SU-DHL-6 (cell line): ENCODE results near the gene DNAH11.

Experiments
- H2AFZ ChIP-seq: fragments of 200-600 bp; sonication (generic); 2 replicates; pipeline ENCODE4 v1.6.1; 2014; ENCODE audit warnings: low read depth, mild to moderate bottlenecking, moderate library complexity, mixed read lengths, antibody characterized with exemption, low read length; ENCODE audit not compliant: severe bottlenecking
- H3F3A ChIP-seq: fragments of 200-600 bp; shearing (Covaris generic); 2 replicates; pipeline ENCODE4 v1.6.0; 2016; ENCODE audit warnings: antibody characterized with exemption, mild to moderate bottlenecking; ENCODE audit not compliant: insufficient read depth
- H3K27ac ChIP-seq: fragments of 200-600 bp; sonication (generic); 2 replicates; pipeline ENCODE4 v1.5.1; 2016; ENCODE audit warnings: low read depth, mild to moderate bottlenecking, low read length, moderate library complexity, mixed read lengths
- H3K27me3 ChIP-seq: fragments of 200-600 bp; sonication (generic), shearing (Covaris generic); 2 replicates; pipeline ENCODE4 v1.6.0; 2014; ENCODE audit warnings: mild to moderate bottlenecking, low read length
- H3K36me3 ChIP-seq: fragments of 200-600 bp; sonication (generic); 2 replicates; pipeline ENCODE4 v1.6.1; 2014; ENCODE audit warnings: mild to moderate bottlenecking, low read length, mixed read lengths
- H3K4me2 ChIP-seq: fragments of 300-600, 200-600 bp; shearing (Covaris generic), sonication (generic); 2 replicates; pipeline ENCODE4 v1.6.0; 2014; ENCODE audit warnings: low read length, low read depth, mild to moderate bottlenecking; ENCODE audit not compliant: poor library complexity, severe bottlenecking
- H3K4me3 ChIP-seq: fragments of 200-600 bp; sonication (generic); 2 replicates; pipeline ENCODE4 v1.5.1; 2014; ENCODE audit warnings: antibody characterized with exemption, low read length, mild to moderate bottlenecking, mixed read lengths; ENCODE audit not compliant: insufficient read depth, poor library complexity, severe bottlenecking
- H3K79me2 ChIP-seq: fragments of 200-600 bp; sonication (generic); 2 replicates; pipeline ENCODE4 v1.6.1; 2014; ENCODE audit warnings: mild to moderate bottlenecking, low read length, moderate library complexity; ENCODE audit not compliant: insufficient read depth
- H3K9ac ChIP-seq: fragments of 200-600 bp; sonication (generic); 2 replicates; pipeline ENCODE4 v1.7.0; 2014; ENCODE audit warnings: mild to moderate bottlenecking, low read length
- H3K9me2 ChIP-seq: fragments of 200-600 bp; sonication (generic); replicated peaks from 2 replicates; pipeline ENCODE4 v1.6.1; 2014; ENCODE audit warnings: low read length; ENCODE audit not compliant: insufficient read depth
- H3K9me3 ChIP-seq: fragments of 200-600 bp; sonication (generic); 2 replicates; pipeline ENCODE4 v1.6.1; 2014; ENCODE audit warnings: low read length, mixed read lengths; ENCODE audit not compliant: insufficient read depth
- H4K20me1 ChIP-seq: fragments of 200-600 bp; sonication (generic); 2 replicates; pipeline ENCODE4 v1.6.1; 2014; ENCODE audit warnings: low read depth, mild to moderate bottlenecking, antibody characterized with exemption, low read length, moderate library complexity, mixed read lengths
- CTCF ChIP-seq: fragments of 200-600 bp; sonication (generic); IDR thresholded peaks from one replicate; pipeline ENCODE4 v1.5.1; 2017; ENCODE audit warnings: antibody characterized with exemption, mild to moderate bottlenecking, low read length, moderate library complexity; ENCODE audit not compliant: insufficient read depth, poor library complexity, severe bottlenecking
- EZH2phosphoT487 ChIP-seq: fragments of 200-600 bp; sonication (generic), shearing (Covaris generic); conservative IDR thresholded peaks from 2 replicates; pipeline ENCODE4 v1.6.1; 2018; ENCODE audit warnings: mild to moderate bottlenecking, antibody characterized with exemption, low read length, moderate library complexity, mixed read lengths

Gene DNAH11

GRCh38 chr7:21617513-21617912 is 74.7 kb downstream of the DNAH11 start:
- Histone ChIP-seq H3K79me2 (no peaks in the 10 kb centered on the region), H3K9ac (no peak overlapping the region), H3K27me3 (no peaks in the 10 kb centered on the region), H2AFZ (no peak overlapping the region), H3K27ac (no peak overlapping the region), H3F3A (no peaks in the 10 kb centered on the region), H3K4me2 (no peak overlapping the region), H3K9me2 (no peaks in the 10 kb centered on the region), H3K9me3 (no peaks in the 10 kb centered on the region), H3K36me3 (no peaks in the 10 kb centered on the region), H4K20me1 (no peaks in the 10 kb centered on the region), H3K4me3 (no peak overlapping the region)
- TF ChIP-seq EZH2phosphoT487, result no peak
- TF ChIP-seq CTCF, result no peak

GRCh38 chr7:21617916-21618390 is 75.1 kb downstream of the DNAH11 start:
- no peaks in the 10 kb centered on the region for H3F3A ChIP-seq
- H3K79me2 ChIP-seq, result no peaks in the 10 kb centered on the region
- H3K9me3 ChIP-seq, result no peaks in the 10 kb centered on the region
- no peak overlapping the region for H3K27ac ChIP-seq
- H2AFZ ChIP-seq, result no peak overlapping the region
- H3K27me3 ChIP-seq, result no peaks in the 10 kb centered on the region
- H3K4me3 ChIP-seq, result no peak overlapping the region
- no peak overlapping the region for H3K4me2 ChIP-seq
- TF ChIP-seq CTCF, result no peak
- TF ChIP-seq EZH2phosphoT487, result no peak
- H3K9ac ChIP-seq, result no peak overlapping the region
- H4K20me1 ChIP-seq, result no peaks in the 10 kb centered on the region
- no peaks in the 10 kb centered on the region for H3K9me2 ChIP-seq
- no peaks in the 10 kb centered on the region for H3K36me3 ChIP-seq

- H3K4me2 ChIP-seq, result no peak overlapping the region
- no peak overlapping the region for H3K27ac ChIP-seq
- no peak overlapping the region for H3K4me3 ChIP-seq
- no peak for TF ChIP-seq CTCF
- TF ChIP-seq EZH2phosphoT487, result no peak
- H3K9ac ChIP-seq, result no peak overlapping the region
- no peaks in the 10 kb centered on the region for H3K27me3 ChIP-seq
- no peaks in the 10 kb centered on the region for H3F3A ChIP-seq
- H3K9me2 ChIP-seq, result no peaks in the 10 kb centered on the region
- no peak overlapping the region for H2AFZ ChIP-seq
- no peaks in the 10 kb centered on the region for H3K79me2 ChIP-seq
- no peaks in the 10 kb centered on the region for H3K9me3 ChIP-seq
- H4K20me1 ChIP-seq, result no peaks in the 10 kb centered on the region
- H3K36me3 ChIP-seq, result no peaks in the 10 kb centered on the region
These were observed 75.9 kb downstream of the DNAH11 start for GRCh38 chr7:21618706-21619105.
